HEK293 (cell line): ENCODE results near the gene AGXT.

Source experiments
- CTCF ChIA-PET: fragments of 350-600 bp; formaldehyde crosslinking; extraction: SDS; loops from one replicate; lab custom pipeline; 2021; ENCODE audit warnings: antibody characterized with exemption; lab: Yijun Ruan, JAX
- POLR2A ChIA-PET: fragments of 300-600 bp; formaldehyde crosslinking; extraction: SDS; loops from one replicate; lab custom pipeline; 2020; ENCODE audit warnings: antibody characterized with exemption, inconsistent platforms; lab: Yijun Ruan, JAX
- H3K27ac ChIP-seq: fragments of 200-500 bp; sonication (Bioruptor generic); 2 replicates; pipeline ENCODE4 v1.5.1; 2014; ENCODE audit warnings: low read depth, low read length, control low read depth, inconsistent platforms; ENCODE audit errors: extremely low read depth
- H3K36me3 ChIP-seq, 2 experiments: fragments of 200-500 bp in 1 of 2; sonication (Bioruptor generic) in 1 of 2; 1 replicate in 1 of 2; 2 replicates in 1 of 2; pipeline ENCODE4 v1.5.1; 2014 to 2017; ENCODE audit warnings: inconsistent platforms in 2 of 2, low read length in 2 of 2; ENCODE audit not compliant: control insufficient read depth in 2 of 2, insufficient read depth in 1 of 2
- H3K4me1 ChIP-seq: fragments of 200-500 bp; sonication (Bioruptor generic); 2 replicates; pipeline ENCODE4 v1.5.1; 2014; ENCODE audit warnings: mild to moderate bottlenecking, low read length, inconsistent platforms; ENCODE audit not compliant: control insufficient read depth, insufficient read depth
- H3K4me3 ChIP-seq: 2 replicates; pipeline ENCODE4 v1.5.1; 2011; ENCODE audit warnings: low read depth, mild to moderate bottlenecking, control low read depth, low read length, moderate library complexity
- H3K9me3 ChIP-seq: fragments of 200-500 bp; sonication (Bioruptor generic); 2 replicates; pipeline ENCODE4 v1.5.1; 2014; ENCODE audit warnings: low read depth, low read length, inconsistent platforms; ENCODE audit not compliant: control insufficient read depth, insufficient read depth
- GLIS1 ChIP-seq: fragments of 450-650 bp; formaldehyde crosslinking; IDR thresholded peaks from 2 replicates; pipeline ENCODE4 v1.5.1; 2016; ENCODE audit warnings: missing biosample characterization, missing genetic modification characterization
- HIC1 ChIP-seq: fragments of 450-650 bp; formaldehyde crosslinking; IDR thresholded peaks from 2 replicates; pipeline ENCODE4 v1.5.1; 2016; ENCODE audit warnings: missing biosample characterization, missing genetic modification characterization
- KLF8 ChIP-seq: fragments of 450-650 bp; formaldehyde crosslinking; IDR thresholded peaks from 2 replicates; pipeline ENCODE4 v1.5.1; 2016; ENCODE audit warnings: missing biosample characterization, missing genetic modification characterization
- TSHZ1 ChIP-seq: fragments of 450-650 bp; formaldehyde crosslinking; IDR thresholded peaks from 2 replicates; pipeline ENCODE4 v1.5.1; 2016; ENCODE audit warnings: missing biosample characterization, missing genetic modification characterization, borderline replicate concordance
- YY1 ChIP-seq: fragments of 450-650 bp; formaldehyde crosslinking; IDR thresholded peaks from 2 replicates; pipeline ENCODE4 v1.5.1; 2018; ENCODE audit warnings: missing biosample characterization, missing genetic modification characterization
- ZBTB17 ChIP-seq: fragments of 450-650 bp; formaldehyde crosslinking; IDR thresholded peaks from 2 replicates; pipeline ENCODE4 v1.5.1; 2016; ENCODE audit warnings: missing biosample characterization, missing genetic modification characterization
- ZBTB21 ChIP-seq: fragments of 450-650 bp; formaldehyde crosslinking; IDR thresholded peaks from 2 replicates; pipeline ENCODE4 v1.5.1; 2017; ENCODE audit warnings: missing biosample characterization, missing genetic modification characterization
- ZBTB6 ChIP-seq: fragments of 450-650 bp; formaldehyde crosslinking; IDR thresholded peaks from 2 replicates; pipeline ENCODE4 v1.5.1; 2017; ENCODE audit warnings: missing biosample characterization, missing genetic modification characterization
- ZBTB7A ChIP-seq: fragments of 450-650 bp; formaldehyde crosslinking; IDR thresholded peaks from 2 replicates; pipeline ENCODE4 v1.5.1; 2016; ENCODE audit warnings: low read depth, missing biosample characterization, missing genetic modification characterization
- ZNF140 ChIP-seq: fragments of 450-650 bp; formaldehyde crosslinking; IDR thresholded peaks from 2 replicates; pipeline ENCODE4 v1.5.1; 2016; ENCODE audit warnings: missing biosample characterization, missing genetic modification characterization
- ZNF148 ChIP-seq: fragments of 450-650 bp; formaldehyde crosslinking; IDR thresholded peaks from 2 replicates; pipeline ENCODE4 v1.5.0; 2017; ENCODE audit warnings: missing biosample characterization, missing genetic modification characterization, borderline replicate concordance
- ZNF335 ChIP-seq: fragments of 450-650 bp; formaldehyde crosslinking; conservative IDR thresholded peaks from 2 replicates; pipeline ENCODE4 v1.5.1; 2016; ENCODE audit warnings: missing biosample characterization, missing genetic modification characterization
- ZNF433 ChIP-seq: fragments of 450-650 bp; formaldehyde crosslinking; IDR thresholded peaks from 2 replicates; pipeline ENCODE4 v1.5.1; 2016; ENCODE audit warnings: missing biosample characterization, missing genetic modification characterization, low read depth
- ZNF580 ChIP-seq: fragments of 450-650 bp; formaldehyde crosslinking; IDR thresholded peaks from 2 replicates; pipeline ENCODE4 v1.5.1; 2016; ENCODE audit warnings: missing biosample characterization, missing genetic modification characterization
- ZNF600 ChIP-seq: fragments of 450-650 bp; formaldehyde crosslinking; IDR thresholded peaks from 2 replicates; pipeline ENCODE4 v1.5.1; 2016; ENCODE audit warnings: missing biosample characterization, missing genetic modification characterization
- ZNF626 ChIP-seq: fragments of 450-650 bp; sonication (Bioruptor Pico); formaldehyde crosslinking; IDR thresholded peaks from 2 replicates; pipeline ENCODE4 v1.5.1; 2018; ENCODE audit warnings: missing biosample characterization, missing genetic modification characterization, inconsistent platforms

The AGXT gene

GRCh38 chr2:240922982-240923537 lies 54.4 kb downstream of the AGXT start:
- CTCF ChIA-PET: no interaction called here
- Histone ChIP-seq H3K9me3 (no peaks in the 10 kb centered on the region), H3K4me1 (no peaks in the 10 kb centered on the region), H3K4me3 (no peak overlapping the region), H3K27ac (no peak overlapping the region), H3K36me3 (no peaks in the 10 kb centered on the region)
- POLR2A ChIA-PET: no interaction called here
- TF ChIP-seq GLIS1 (tag by site-specific recombination): no peak
- peak; percentile 77; the same call in 1 of the 2 replicates for TF ChIP-seq ZBTB7A (tag by site-specific recombination)
- TF ChIP-seq KLF8 (tag by site-specific recombination): 0 out of 2 replicates have a peak, but pooled peaks have one; percentile 18
- no peak for TF ChIP-seq ZNF433 (tag by site-specific recombination)
- TF ChIP-seq ZBTB6: no peak
- TF ChIP-seq YY1 (tag by site-specific recombination): no peak
- TF ChIP-seq ZBTB17 (tag by site-specific recombination): peak; percentile 26; the same call in 1 of the 2 replicates
- peak; percentile 56; the same call in 1 of the 2 replicates for TF ChIP-seq HIC1 (tag by site-specific recombination)
- no peak for TF ChIP-seq ZNF335 (tag by site-specific recombination)
- no peak for TF ChIP-seq ZBTB21 (tag by site-specific recombination)

GRCh38 chr2:240925191-240925567 lies 56.6 kb downstream of the AGXT start:
- POLR2A ChIA-PET: no interaction called here

More at GRCh38 chr2:240925191-240925567, 56.6 kb downstream of the AGXT start:
- no peak for TF ChIP-seq ZNF148 (tag by site-specific recombination)
- TF ChIP-seq ZNF580 (tag by site-specific recombination): no peak
- no peak for TF ChIP-seq ZNF600 (tag by site-specific recombination)
- TF ChIP-seq TSHZ1: no peak
- no peak for TF ChIP-seq ZNF140 (tag by site-specific recombination)
- no peak for TF ChIP-seq ZNF626 (tag by site-specific recombination)
- Histone ChIP-seq H3K27ac (no peak overlapping the region), H3K9me3 (no peaks in the 10 kb centered on the region), H3K36me3 (no peaks in the 10 kb centered on the region), H3K4me1 (no peaks in the 10 kb centered on the region), H3K4me3 (no peak overlapping the region)
- CTCF ChIA-PET: no interaction called here
